ENCODE measurements around the gene UBXN11. TPM values are rescaled to one million over a fixed set of nuclear protein-coding genes. Genes with fewer than 3 reads are reported as not detected.

Gene UBXN11
- total and polyA plus RNA-seq, 2 of the 13 experiments (the other 11 are each of a cell fraction or from before 2014, with no cell fraction given) = 9.3 to 10.4 TPM

- TF ChIP-seq AKNA (CRISPR knock-in tag; IDR thresholded peaks at IDR 0.05; ENCODE audit: borderline replicate concordance) = no peak
- TF ChIP-seq THAP9 (CRISPR knock-in tag; IDR thresholded peaks at IDR 0.05; ENCODE audit: borderline replicate concordance) = no peak
- TF ChIP-seq MXD3 (CRISPR knock-in tag; IDR thresholded peaks at IDR 0.05) = no peak
- TF ChIP-seq SRSF4 (IDR thresholded peaks at IDR 0.05; ENCODE audit: low read depth, low read length, poor library complexity, severe bottlenecking) = no peak
- no peak for TF ChIP-seq RFXANK (CRISPR knock-in tag; IDR thresholded peaks at IDR 0.05)
- no peak for TF ChIP-seq ZNF331 (CRISPR knock-in tag; IDR thresholded peaks at IDR 0.05)
- TF ChIP-seq GABPA (IDR thresholded peaks at IDR 0.05; ENCODE audit: low read depth, low read length) = no peak
- no peak for TF ChIP-seq GABPA (CRISPR knock-in tag; IDR thresholded peaks at IDR 0.05; ENCODE audit: low read depth)
- TF ChIP-seq SP140L (CRISPR knock-in tag; IDR thresholded peaks at IDR 0.05; ENCODE audit: borderline replicate concordance) = no peak
- TF ChIP-seq ZNF570 (CRISPR knock-in tag; IDR thresholded peaks at IDR 0.05; ENCODE audit: borderline replicate concordance) = no peak
- TF ChIP-seq THAP11 (CRISPR knock-in tag; IDR thresholded peaks at IDR 0.05) = no peak
- TF ChIP-seq ZNF580 (CRISPR knock-in tag; IDR thresholded peaks at IDR 0.05; ENCODE audit: borderline replicate concordance, low read depth) = no peak
- TF ChIP-seq NPAS2 (CRISPR knock-in tag; IDR thresholded peaks at IDR 0.05; ENCODE audit: borderline replicate concordance) = no peak
- TF ChIP-seq E2F2 (CRISPR knock-in tag; IDR thresholded peaks at IDR 0.05; ENCODE audit: borderline replicate concordance) = no peak
These were observed 9.2 kb downstream of the UBXN11 start (continued) for GRCh38 chr1:26297057-26297790.
